Left ventricle myocardium inferior (tissue), 1 donor: ENCODE results near the gene CLIC3. TPM values are rescaled to one million over a fixed set of nuclear protein-coding genes. Genes with fewer than 3 reads are reported as not detected.

ENCODE experiments used
- DNase-seq: peaks from one replicate; pipeline ENCODE4 v3.0.0-alpha.2; 2020
- H3K27ac ChIP-seq: fragments of 200-600 bp; replicated peaks from 2 replicates; pipeline ENCODE4 v1.8.0; 2021
- H3K27me3 ChIP-seq: fragments of 200-600 bp; 2 replicates; pipeline ENCODE4 v1.8.0; 2021; ENCODE audit warnings: low read depth
- H3K36me3 ChIP-seq: fragments of 200-600 bp; 2 replicates; pipeline ENCODE4 v1.8.0; 2021
- H3K4me1 ChIP-seq: fragments of 200-600 bp; 2 replicates; pipeline ENCODE4 v1.8.0; 2021
- H3K4me3 ChIP-seq: fragments of 200-600 bp; 2 replicates; pipeline ENCODE4 v1.8.0; 2021; ENCODE audit warnings: mild to moderate bottlenecking, moderate library complexity
- H3K9me3 ChIP-seq: fragments of 200-600 bp; replicated peaks from 2 replicates; pipeline ENCODE4 v1.8.0; 2021
- CTCF ChIP-seq: fragments of 200-600 bp; IDR thresholded peaks from 2 replicates; pipeline ENCODE4 v1.8.0; 2021; ENCODE audit warnings: antibody characterized with exemption, mild to moderate bottlenecking, borderline replicate concordance
- intact Hi-C: fragments of 100-400 bp; cut with micrococcal nuclease; formaldehyde crosslinking; loops from one replicate; pipeline ENCODE4 v1.11.0; 2022
- total RNA-seq: library from RNA; stranded (reverse); fragmentation: NEBNext Ultra II Directional; extraction: Animal tissue kit (Norgen Biotek cat#: 25700); gene quantifications from one replicate; pipeline ENCODE4 v1.2.1, GENCODE V29; 2021
- donor health status: DM: no; HTN: yes; CAD: no; lungs with severe emphysema.

CLIC3 gene
- total RNA-seq, 1 donor from 2014 or later: 1.6 TPM

GRCh38 chr9:137021979-137022661 is 25.8 kb upstream of the CLIC3 start:
- Histone ChIP-seq H3K27me3 (no peaks in the 10 kb centered on the region), H3K4me3 (no peak overlapping the region), H3K9me3 (no peaks in the 10 kb centered on the region), H3K27ac (no peak overlapping the region), H3K4me1 (peaks cover 12% of the 10 kb centered on the region), H3K36me3 (peaks cover 28% of the 10 kb centered on the region)
- no peak for DNase-seq
- TF ChIP-seq CTCF: no peak
- intact Hi-C loops: no loop called here

- intact Hi-C loops: no loop called here
These were observed 25.2 kb upstream of the CLIC3 start for GRCh38 chr9:137021568-137021978.

GRCh38 chr9:137020771-137021567 is 24.6 kb upstream of the CLIC3 start:
- Histone ChIP-seq H3K27ac (no peak overlapping the region), H3K27me3 (no peaks in the 10 kb centered on the region), H3K36me3 (peaks cover 40% of the 10 kb centered on the region), H3K9me3 (no peaks in the 10 kb centered on the region), H3K4me3 (no peak overlapping the region), H3K4me1 (peaks cover under 1% of the 10 kb centered on the region)
- intact Hi-C loops: no loop called here
- no peak for TF ChIP-seq CTCF
- no peak for DNase-seq

More at GRCh38 chr9:137021568-137021978, 25.2 kb upstream of the CLIC3 start:
- H3K27me3 ChIP-seq: no peaks in the 10 kb centered on the region
- no peaks in the 10 kb centered on the region for H3K9me3 ChIP-seq
- DNase-seq: no peak
- H3K4me1 ChIP-seq: peaks cover 7% of the 10 kb centered on the region
- no peak overlapping the region for H3K4me3 ChIP-seq
- peaks cover 33% of the 10 kb centered on the region for H3K36me3 ChIP-seq
- no peak overlapping the region for H3K27ac ChIP-seq
- no peak for TF ChIP-seq CTCF

GRCh38 chr9:137019891-137020683 is 23.7 kb upstream of the CLIC3 start:
- H3K27ac ChIP-seq: no peak overlapping the region
- no peaks in the 10 kb centered on the region for H3K4me1 ChIP-seq
- no peaks in the 10 kb centered on the region for H3K27me3 ChIP-seq
- H3K9me3 ChIP-seq: no peaks in the 10 kb centered on the region
- DNase-seq: no peak
- no peak for TF ChIP-seq CTCF
- no peak overlapping the region for H3K4me3 ChIP-seq
- intact Hi-C loops: no loop called here
- peaks cover 48% of the 10 kb centered on the region for H3K36me3 ChIP-seq

- no peaks in the 10 kb centered on the region for H3K4me1 ChIP-seq
- no peak for DNase-seq
- intact Hi-C loops: no loop called here
- H3K9me3 ChIP-seq: no peaks in the 10 kb centered on the region
- H3K4me3 ChIP-seq: no peak overlapping the region
- H3K27me3 ChIP-seq: no peaks in the 10 kb centered on the region
- no peak overlapping the region for H3K27ac ChIP-seq
- no peak for TF ChIP-seq CTCF
- H3K36me3 ChIP-seq: peaks cover 60% of the 10 kb centered on the region
These were observed 22.6 kb upstream of the CLIC3 start for GRCh38 chr9:137018761-137019559.
